ENCODE measurements around the gene ACOX3. TPM values are rescaled to one million over a fixed set of nuclear protein-coding genes. Genes with fewer than 3 reads are reported as not detected.

ACOX3 gene
- total RNA-seq, 4 donors from 2014 or later = 32.0 to 77.2 (median 43.8) TPM

DNA sequence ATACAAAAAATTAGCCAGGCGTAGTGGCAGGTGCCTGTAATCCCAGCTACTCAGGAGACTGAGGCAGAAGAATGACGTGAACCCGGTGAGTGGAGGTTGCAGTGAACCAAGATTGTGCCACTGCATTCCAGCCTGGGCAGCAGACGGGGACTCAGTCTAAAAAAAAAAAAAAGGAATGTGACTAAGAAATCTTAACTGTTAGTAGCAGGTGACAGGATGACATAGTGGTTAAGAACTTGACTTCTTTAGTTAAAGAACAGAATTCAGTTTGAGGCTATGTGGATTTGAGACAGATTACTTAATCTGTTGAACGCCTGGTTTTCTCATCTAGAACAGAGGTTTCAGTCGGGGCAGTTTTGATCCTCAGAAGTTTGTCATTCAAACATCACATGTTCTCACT lies 3.3 kb upstream of the ACOX3 start:
- TF ChIP-seq EP300 (IDR thresholded peaks at IDR 0.05) = no peak
- no peak for TF ChIP-seq POLR2AphosphoS5 (IDR thresholded peaks at IDR 0.05)
- TF ChIP-seq CTCF (IDR thresholded peaks at IDR 0.05) = no peak
- TF ChIP-seq POLR2A (IDR thresholded peaks at IDR 0.05; ENCODE audit: low read depth) = no peak
- intact Hi-C loops (cut with DNase I) = no loop called here
- DNase-seq (ENCODE audit: extremely low spot score) = no peak

DNA sequence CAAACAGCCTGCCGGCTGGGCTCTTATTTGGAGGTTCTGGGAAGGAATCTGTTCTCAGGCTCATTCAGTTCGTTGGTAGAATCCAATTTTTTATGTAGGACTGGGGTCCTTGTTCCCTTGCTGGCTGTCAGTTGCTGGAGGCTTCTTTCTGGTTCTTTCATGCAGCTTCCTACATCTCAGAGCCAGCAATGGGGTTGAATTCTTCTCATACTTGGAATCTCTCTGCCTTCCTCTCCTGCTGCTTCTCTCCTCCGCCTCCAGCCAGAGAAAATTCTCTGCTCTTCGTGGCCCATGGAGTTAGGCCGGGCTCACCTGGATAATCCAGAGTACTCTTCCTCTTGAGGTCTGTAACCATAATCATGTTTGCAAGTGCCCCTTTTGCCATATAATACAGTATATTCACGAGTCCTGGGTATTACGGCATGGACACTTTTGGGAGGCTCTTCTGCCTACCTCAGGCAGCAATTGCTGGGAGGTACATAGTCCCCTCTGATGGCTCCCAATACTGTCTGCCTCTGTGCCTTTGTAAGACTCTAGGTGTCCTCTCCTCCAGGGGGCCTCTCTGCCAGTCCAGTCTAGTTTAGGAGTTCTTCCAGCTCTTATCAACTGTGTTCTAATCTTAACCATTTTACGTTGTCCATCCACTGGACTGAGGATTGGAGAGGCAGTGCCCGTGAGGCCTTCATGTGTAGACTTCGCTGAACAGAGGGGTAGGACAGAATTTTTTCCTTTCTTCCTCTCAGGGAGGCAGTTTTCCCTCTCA lies 2.3 kb upstream of the ACOX3 start:
- DNase-seq (ENCODE audit: extremely low spot score) = no peak
- 86% methylated on average over 10 of the region's 10 CpGs for WGBS
- H3K27ac ChIP-seq (replicated peaks in 1 of 4) = no peak overlapping the region

More for the DNA sequence above, 3.3 kb upstream of the ACOX3 start:
- Histone ChIP-seq H3K4me1 (peaks cover 40 to 45% (median 42%) of the 10 kb centered on the region in 4 donors), H3K36me3 (peaks cover under 1 to 43% (median 26%) of the 10 kb centered on the region in 4 donors), H3K9me3 (no peaks in the 10 kb centered on the region), H3K27ac (replicated peaks in 1 of 4) (no peak overlapping the region), H3K4me3 (no peak overlapping the region), H3K27me3 (no peaks in the 10 kb centered on the region)
- WGBS = 74% methylated on average over 6 of the region's 6 CpGs

GRCh38 chr4:8441499-8442091 lies 1.1 kb upstream of the ACOX3 start:
- Histone ChIP-seq H3K9me3 (no peaks in the 10 kb centered on the region), H3K27me3 (no peaks in the 10 kb centered on the region), H3K4me1 (peaks cover 49 to 65% (median 63%) of the 10 kb centered on the region in 4 donors), H3K36me3 (peaks cover 0 to 21% (median 5%) of the 10 kb centered on the region in 4 donors), H3K4me3 (peak overlapping the region; percentile 90 to 99 (median 94)), H3K27ac (replicated peaks in 1 of 4) (peak overlapping the region in 2 of 4 donors; percentile 89 to 93)
- intact Hi-C loops (cut with DNase I) = no loop called here
- TF ChIP-seq EP300 (IDR thresholded peaks at IDR 0.05) = no peak
- no peak for TF ChIP-seq CTCF (IDR thresholded peaks at IDR 0.05)
- no peak for TF ChIP-seq POLR2A (IDR thresholded peaks at IDR 0.05; ENCODE audit: low read depth)
- TF ChIP-seq POLR2AphosphoS5 (IDR thresholded peaks at IDR 0.05) = no peak
- no peak for DNase-seq (ENCODE audit: extremely low spot score)
- WGBS = 71% methylated on average over 17 of the region's 17 CpGs

More for the DNA sequence above, 2.3 kb upstream of the ACOX3 start:
- peaks cover 41 to 56% (median 52%) of the 10 kb centered on the region in 4 donors for H3K4me1 ChIP-seq
- no peaks in the 10 kb centered on the region for H3K27me3 ChIP-seq
- H3K36me3 ChIP-seq = peaks cover 0 to 33% (median 16%) of the 10 kb centered on the region in 4 donors
- H3K9me3 ChIP-seq = no peaks in the 10 kb centered on the region
- intact Hi-C loops (cut with DNase I) = no loop called here
- no peak for TF ChIP-seq CTCF (IDR thresholded peaks at IDR 0.05)
- no peak for TF ChIP-seq POLR2A (IDR thresholded peaks at IDR 0.05; ENCODE audit: low read depth)
- no peak for TF ChIP-seq POLR2AphosphoS5 (IDR thresholded peaks at IDR 0.05)
- TF ChIP-seq EP300 (IDR thresholded peaks at IDR 0.05) = no peak
- H3K4me3 ChIP-seq = peak overlapping the region in 2 of 4 donors; percentile 90 to 92

DNA sequence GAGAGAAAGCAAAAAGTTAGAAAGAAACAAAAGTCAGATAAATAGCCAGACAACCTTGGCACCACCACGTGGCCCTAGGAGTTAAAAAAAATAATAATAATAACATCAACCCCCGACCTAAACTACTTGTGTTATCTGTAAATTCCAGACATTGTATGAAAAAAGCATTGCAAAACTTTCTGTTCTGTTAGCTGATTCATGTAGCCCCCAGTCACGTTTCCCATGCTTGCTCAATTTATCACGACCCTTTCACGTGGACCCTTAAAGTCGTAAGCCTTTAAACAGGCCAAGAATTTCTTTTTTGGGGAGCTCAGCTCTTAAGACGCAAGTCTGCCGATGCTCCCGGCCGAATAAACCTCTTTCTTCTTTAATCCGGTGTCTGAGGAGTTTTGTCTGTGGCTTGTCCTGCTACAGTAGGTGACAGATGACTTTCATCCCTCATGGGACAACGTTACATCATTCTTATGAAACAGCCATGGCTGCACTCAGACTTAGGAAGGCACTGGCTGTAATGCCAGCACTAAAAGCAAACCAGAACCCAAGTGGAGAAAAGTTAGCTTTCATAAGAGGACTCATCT lies 520 bp downstream of the ACOX3 start:
- no peak for DNase-seq (ENCODE audit: extremely low spot score)
- WGBS = 32% methylated on average over 12 of the region's 12 CpGs
- Histone ChIP-seq H3K27me3 (no peaks in the 10 kb centered on the region), H3K4me1 (peaks cover 59 to 81% (median 78%) of the 10 kb centered on the region in 4 donors), H3K27ac (replicated peaks in 1 of 4) (peak overlapping the region; percentile 89 to 93 (median 92)), H3K9me3 (no peaks in the 10 kb centered on the region), H3K4me3 (peak overlapping the region; percentile 90 to 99 (median 94)), H3K36me3 (peaks cover 0 to 7% (median 0%) of the 10 kb centered on the region in 4 donors)
- TF ChIP-seq CTCF (IDR thresholded peaks at IDR 0.05) (no peak), EP300 (IDR thresholded peaks at IDR 0.05) (no peak), POLR2A (IDR thresholded peaks at IDR 0.05; ENCODE audit: low read depth) (no peak)
- intact Hi-C loops (cut with DNase I) = no loop called here

Data from esophagus muscularis mucosa (tissue), 4 donors.